PC-9 (cell line): ENCODE measurements around the gene ASB8.

Source experiments
- CTCF ChIP-seq: fragments of 200-600 bp; sonication (generic); conservative IDR thresholded peaks from 2 replicates; pipeline ENCODE4 v1.6.1; 2017; ENCODE audit warnings: mixed run types, antibody characterized with exemption, mild to moderate bottlenecking, moderate library complexity
- EZH2 ChIP-seq: fragments of 200-600 bp; sonication (generic); IDR thresholded peaks from 2 replicates; pipeline ENCODE4 v1.8.0; 2017; ENCODE audit warnings: antibody characterized with exemption, low read depth

- no peak for TF ChIP-seq EZH2
- no peak; the same call in 1 of the 2 replicates for TF ChIP-seq CTCF
Observed at GRCh38 chr12:48105867-48106680, 51.2 kb downstream of the ASB8 start, which contains the start of gene SENP1.
